Glomerular visceral epithelial cell (primary cell): ENCODE data around the gene CHPT1.
"Not testable (repeated sequence)": the region's sequence is repeated elsewhere in the genome, so short reads cannot be mapped to it uniquely, and the experiment has no call there.

Experiments
- DNase-seq: peaks from one replicate; pipeline ENCODE4 v3.0.0-alpha.2; 2016; ENCODE audit errors: extremely low spot score

CHPT1 gene

DNA sequence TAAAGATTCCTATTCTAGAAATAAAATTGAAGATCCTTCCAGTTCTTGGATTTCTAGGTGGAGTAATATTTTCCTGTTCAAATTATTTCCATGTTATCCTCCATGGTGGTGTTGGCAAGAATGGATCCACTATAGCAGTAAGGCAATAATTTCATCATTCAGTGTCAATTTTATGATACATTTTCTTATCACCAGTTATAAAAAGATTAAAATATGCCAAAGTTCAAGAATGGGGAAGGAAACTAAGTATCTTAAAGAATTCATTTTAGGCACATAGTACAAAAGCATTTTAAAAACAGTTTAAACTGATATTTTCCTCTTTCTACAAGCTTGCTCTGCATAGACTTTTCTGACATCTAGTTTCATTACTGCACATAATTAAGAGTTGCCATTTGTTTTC, 22.7 kb downstream of the CHPT1 start:
- no peak for DNase-seq

DNA sequence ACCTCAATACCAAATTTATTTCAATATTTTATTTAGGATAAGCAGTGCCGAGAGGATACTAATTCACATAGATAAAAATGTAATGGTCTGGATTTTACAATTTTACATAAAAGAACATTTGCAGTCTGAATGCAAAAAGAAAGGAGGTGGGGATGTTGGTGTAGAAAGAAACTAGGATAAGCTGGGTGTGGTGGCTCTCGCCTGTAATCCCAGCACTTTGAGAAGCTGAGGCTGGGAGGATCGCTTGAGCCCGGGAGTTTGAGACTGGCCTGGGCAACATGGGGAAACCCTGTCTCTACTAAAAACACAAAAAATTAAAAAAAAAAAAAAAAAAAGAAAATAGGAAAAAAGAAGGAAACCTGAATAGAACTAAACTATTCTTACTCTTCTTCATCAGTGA, 25.0 kb downstream of the CHPT1 start:
- DNase-seq = no peak

DNA sequence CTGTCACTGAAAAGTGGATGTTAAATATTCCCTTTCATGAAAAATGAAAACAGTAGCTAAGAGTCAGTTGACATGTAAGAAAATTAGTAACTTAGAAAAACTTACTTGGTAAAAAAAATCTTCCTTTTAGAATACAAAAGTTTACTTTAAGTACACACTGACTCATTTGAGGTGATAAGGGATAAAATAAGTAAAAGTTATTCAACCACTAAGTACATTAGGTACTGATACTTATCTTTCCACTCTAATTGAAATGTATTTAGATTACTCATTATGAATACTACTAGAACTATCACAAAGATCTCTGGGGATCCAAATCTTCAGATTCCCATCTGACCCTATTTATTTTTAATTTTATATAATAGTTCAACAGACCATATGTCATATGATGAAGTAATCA, 29.7 kb downstream of the CHPT1 start:
- no peak for DNase-seq

GRCh38 chr12:101729842-101730241, 32.4 kb downstream of the CHPT1 start:
- no peak for DNase-seq

DNA sequence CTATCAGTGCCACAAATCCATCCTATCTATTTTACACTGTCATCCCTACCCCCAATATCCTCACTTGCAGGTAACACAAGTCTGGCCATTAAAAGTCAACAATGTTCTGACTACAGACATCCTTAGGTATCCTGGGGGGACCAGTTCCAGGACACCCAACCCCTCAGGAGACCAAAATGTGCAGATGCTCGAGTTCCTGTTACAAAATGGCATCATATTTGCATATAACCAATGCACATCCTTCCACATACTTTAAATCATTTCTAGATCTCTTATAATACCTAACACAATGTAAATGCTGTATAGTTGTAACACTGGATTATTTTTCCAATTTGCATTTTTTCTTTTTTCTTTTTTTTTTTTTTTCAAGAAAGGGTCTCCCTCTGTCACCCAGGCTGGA, 34.9 kb downstream of the CHPT1 start:
- DNase-seq = no peak

DNA sequence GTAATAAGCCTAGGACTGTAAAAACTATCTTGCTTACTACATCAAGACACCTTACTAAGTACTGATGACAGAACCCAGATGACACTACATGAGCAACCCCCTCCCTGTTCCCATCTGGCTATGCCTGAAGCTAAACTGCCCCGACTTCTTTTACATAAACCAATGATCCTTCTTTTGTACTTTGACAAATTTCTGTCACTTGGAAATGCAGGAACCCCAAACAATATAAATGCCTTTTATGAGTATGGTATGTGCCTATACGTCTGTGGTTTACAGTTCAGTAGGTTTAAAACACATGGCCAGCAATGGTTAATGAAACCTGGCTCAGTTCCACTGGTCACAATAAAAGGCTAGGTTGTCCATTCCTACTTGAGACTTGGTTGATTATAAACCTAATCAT, 35.7 kb downstream of the CHPT1 start:
- peak; percentile 11 for DNase-seq

GRCh38 chr12:101734482-101734881, 37.0 kb downstream of the CHPT1 start:
- DNase-seq = not testable (repeated sequence)

DNA sequence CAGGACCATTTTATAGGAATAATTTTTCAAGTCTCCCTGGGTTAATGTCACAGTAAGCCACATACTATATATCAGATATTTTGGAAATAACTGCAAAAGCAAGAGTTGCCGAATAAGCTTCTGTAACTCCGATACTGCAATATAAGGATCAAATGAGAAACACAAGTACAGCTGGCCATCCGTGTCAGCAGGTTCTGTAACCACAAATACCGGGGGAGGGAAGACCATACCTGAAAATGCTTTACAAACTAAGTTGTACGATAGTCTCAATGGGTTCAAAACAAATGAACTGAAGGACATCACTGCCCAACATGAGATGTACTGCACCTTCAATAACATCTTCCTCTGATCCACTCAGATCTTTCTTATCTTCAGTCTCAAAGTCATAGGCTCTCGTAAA, 40.0 kb downstream of the CHPT1 start:
- DNase-seq = no peak

- no peak for DNase-seq
Measured at GRCh38 chr12:101738920-101739665, 41.7 kb downstream of the CHPT1 start, which contains the start of gene SYCP3. SYCP3 (minus strand) TSS chr12:101739462; CDS start chr12:101737935, 1,527 bp downstream.

DNA sequence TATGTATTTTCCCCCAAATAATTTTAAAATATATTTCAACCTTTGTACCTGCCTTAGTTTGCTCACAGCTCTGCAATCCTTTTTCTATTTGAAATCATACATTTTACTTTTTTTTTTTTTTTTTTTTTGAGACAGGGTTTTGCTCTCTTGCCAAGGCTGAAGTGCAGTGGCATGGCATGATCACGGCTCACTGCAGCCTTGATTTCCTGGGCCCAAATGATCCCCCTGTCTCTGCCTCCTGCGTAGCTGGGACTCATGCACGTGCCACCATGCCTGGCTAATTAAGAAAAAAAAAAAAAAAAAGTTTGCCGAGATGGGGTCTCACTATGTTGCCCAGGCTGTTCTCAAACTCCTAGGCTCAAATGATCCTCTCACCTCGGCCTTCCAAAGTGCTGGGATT, 43.1 kb downstream of the CHPT1 start:
- no peak for DNase-seq

DNA sequence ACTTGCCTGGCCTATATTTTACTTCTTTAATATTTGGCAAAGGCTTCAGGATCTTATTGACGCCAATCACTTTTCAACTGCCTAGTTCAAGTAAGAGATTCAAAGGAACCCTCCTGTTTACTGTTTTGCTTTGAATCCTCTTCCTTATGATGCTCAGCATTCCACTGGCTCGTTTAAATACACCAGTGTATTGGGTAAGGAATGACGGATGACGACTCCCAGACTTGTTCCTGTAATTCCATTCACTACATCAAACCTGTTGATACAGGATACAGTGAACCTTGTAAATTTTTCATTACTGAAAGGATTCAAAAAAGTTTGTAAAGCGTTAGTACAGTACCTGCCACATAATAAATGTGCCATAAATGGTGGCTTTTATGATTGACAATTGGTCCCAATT, 43.5 kb downstream of the CHPT1 start:
- no peak for DNase-seq

DNA sequence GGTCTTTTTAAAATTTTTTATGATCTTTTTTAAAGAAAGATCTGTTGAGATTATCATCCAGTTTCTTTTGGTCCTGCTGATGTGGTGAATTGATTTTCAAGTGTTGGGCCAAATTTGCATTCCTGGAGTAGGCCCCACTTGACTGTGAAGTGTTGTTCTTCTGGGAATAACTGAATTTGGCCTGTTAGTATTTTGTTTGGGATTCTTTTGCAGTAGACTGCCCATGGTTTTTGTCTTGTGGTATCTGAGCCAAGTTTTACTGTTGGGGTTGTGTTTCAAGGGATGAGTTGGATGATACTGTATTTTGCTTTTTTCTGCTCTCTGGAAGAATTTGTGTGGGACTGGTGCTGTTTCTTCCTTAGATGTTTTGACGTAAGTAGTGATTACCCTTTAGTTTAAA, 45.8 kb downstream of the CHPT1 start:
- DNase-seq = no peak

GRCh38 chr12:101743724-101744472, 46.5 kb downstream of the CHPT1 start:
- DNase-seq = no peak

DNA sequence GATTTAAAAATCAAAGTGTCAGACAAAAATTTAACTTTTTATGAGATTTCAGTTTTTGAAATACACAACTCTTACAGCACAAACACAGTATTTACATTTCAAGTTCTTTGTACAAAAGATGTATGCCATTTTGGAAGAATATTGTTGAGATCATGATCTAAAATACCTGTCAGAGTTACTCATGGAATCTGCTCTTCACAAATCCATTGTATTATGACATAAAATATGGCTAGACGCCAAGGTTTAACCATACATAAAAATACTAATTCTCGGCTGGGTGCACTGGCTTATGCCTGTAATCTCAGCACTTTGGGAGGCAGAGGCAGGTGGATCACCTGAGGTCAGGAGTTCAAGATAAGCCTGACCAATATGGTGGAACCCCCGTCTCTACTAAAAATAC, 48.0 kb downstream of the CHPT1 start:
- no peak for DNase-seq

- DNase-seq = no peak
Measured at GRCh38 chr12:101746196-101746595, 48.8 kb downstream of the CHPT1 start.

GRCh38 chr12:101746661-101747060, 49.2 kb downstream of the CHPT1 start:
- no peak for DNase-seq

DNA sequence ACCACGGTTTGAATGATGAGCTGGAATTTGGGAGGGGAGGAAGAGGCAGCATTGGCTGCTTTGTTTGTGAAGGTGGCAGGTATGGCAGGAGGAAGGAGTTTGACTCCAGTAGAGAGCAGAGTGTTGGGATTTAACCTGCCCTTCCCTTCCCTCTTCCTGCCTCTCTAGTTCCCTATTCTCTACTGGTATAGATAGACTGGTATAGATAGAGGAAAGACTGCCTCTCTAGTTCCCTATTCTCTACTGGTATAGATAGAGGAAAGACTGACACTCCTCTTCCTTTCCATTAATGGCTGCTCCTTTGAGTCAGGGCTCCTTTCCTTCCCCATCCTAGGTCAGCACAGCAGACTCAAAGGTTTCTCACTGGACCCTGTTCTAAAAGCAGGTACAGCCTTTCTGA, 50.3 kb downstream of the CHPT1 start:
- no peak for DNase-seq

DNA sequence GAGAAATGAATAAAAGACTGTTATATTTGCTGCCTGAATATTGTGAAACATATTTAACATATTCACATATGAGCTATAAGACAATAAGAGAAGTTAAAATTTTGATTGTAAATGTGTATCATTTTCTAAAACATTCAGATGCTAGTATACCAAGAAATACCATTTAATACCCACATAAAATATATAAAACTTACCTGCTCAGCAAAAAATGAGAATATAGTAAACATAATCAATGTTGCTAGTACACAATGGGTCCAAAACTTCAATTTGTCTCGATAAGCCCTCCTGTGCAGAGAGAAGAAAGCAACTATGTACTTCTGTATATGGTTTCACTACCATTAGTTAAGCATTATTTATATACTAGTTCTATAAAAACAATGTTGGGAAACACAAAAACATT, 51.5 kb downstream of the CHPT1 start:
- no peak for DNase-seq

GRCh38 chr12:101749657-101750056, 52.2 kb downstream of the CHPT1 start:
- no peak for DNase-seq

- no peak for DNase-seq
Measured at GRCh38 chr12:101750152-101750551, 52.7 kb downstream of the CHPT1 start.

- peak; percentile 31 for DNase-seq
Measured at GRCh38 chr12:101759396-101760047, 62.1 kb downstream of the CHPT1 start.

DNA sequence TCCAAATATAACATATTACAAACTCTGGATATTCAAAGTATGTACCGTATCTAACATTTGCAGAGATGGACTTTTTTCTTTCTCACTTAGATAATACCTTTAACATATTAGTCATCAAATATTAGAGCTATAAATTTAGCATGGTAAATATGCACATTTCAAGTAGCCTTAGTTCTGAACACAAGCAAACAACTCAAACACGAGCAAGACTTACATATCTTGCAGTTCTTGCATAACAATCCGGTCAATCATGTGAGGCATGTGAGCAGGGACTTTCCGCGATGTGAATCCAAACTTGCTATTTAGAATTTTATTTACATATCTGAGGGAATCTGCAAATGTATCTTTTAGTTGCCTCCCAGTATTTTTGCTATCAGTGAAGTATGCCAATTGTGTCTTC, 63.9 kb downstream of the CHPT1 start:
- DNase-seq = no peak

- DNase-seq = no peak
Measured at GRCh38 chr12:101761781-101762180, 64.3 kb downstream of the CHPT1 start.
